SK-N-SH treated with all-trans-retinoic acid at 6 μM for 48 hours (cell line): ENCODE results near the gene TSPAN9.

Experiments
- ATAC-seq: fragments of 200-7000 bp; cut with Tn5 transposase; 3 replicates; pipeline ENCODE4 v1.9.1; 2020; ENCODE audit warnings: mild to moderate bottlenecking, moderate library complexity
- ARNTL ChIP-seq: fragments of 450-650 bp; formaldehyde crosslinking; IDR thresholded peaks from 2 replicates; pipeline ENCODE4 v1.5.0; 2020; ENCODE audit warnings: low read depth, mild to moderate bottlenecking, moderate library complexity, borderline replicate concordance
- BACH2 ChIP-seq: fragments of 250-450 bp; sonication (Bioruptor Pico); IDR thresholded peaks from 2 replicates; pipeline ENCODE4 v1.9.0; 2021; ENCODE audit warnings: mild to moderate bottlenecking, borderline replicate concordance
- CSDC2 ChIP-seq: fragments of 250-450 bp; sonication (Bioruptor Pico); IDR thresholded peaks from 2 replicates; pipeline ENCODE4 v1.5.0; 2020; ENCODE audit warnings: mild to moderate bottlenecking, moderate library complexity
- ESRRG ChIP-seq: fragments of 250-450 bp; sonication (Bioruptor Pico); IDR thresholded peaks from 2 replicates; pipeline ENCODE4 v1.6.1; 2021; ENCODE audit warnings: mild to moderate bottlenecking
- GLIS3 ChIP-seq: fragments of 250-450 bp; sonication (Bioruptor Pico); IDR thresholded peaks from 2 replicates; pipeline ENCODE4 v1.5.0; 2020; ENCODE audit warnings: mild to moderate bottlenecking, moderate library complexity
- ISL1 ChIP-seq: fragments of 250-450 bp; sonication (Bioruptor Pico); IDR thresholded peaks from 2 replicates; pipeline ENCODE4 v2.1.2; 2022; ENCODE audit warnings: mild to moderate bottlenecking, moderate library complexity
- OSR1 ChIP-seq: fragments of 250-450 bp; sonication (Bioruptor Pico); IDR thresholded peaks from 2 replicates; pipeline ENCODE4 v1.8.0; 2022; ENCODE audit warnings: moderate library complexity, mild to moderate bottlenecking, inconsistent platforms
- PATZ1 ChIP-seq: fragments of 250-450 bp; sonication (Bioruptor Pico); IDR thresholded peaks from 2 replicates; pipeline ENCODE4 v1.8.0; 2020; ENCODE audit warnings: mild to moderate bottlenecking, moderate library complexity, borderline replicate concordance
- RARB ChIP-seq: fragments of 250-450 bp; sonication (Bioruptor Pico); IDR thresholded peaks from 2 replicates; pipeline ENCODE4 v1.8.0; 2021; ENCODE audit warnings: mild to moderate bottlenecking, moderate library complexity
- TCF4 ChIP-seq: fragments of 250-450 bp; sonication (Bioruptor Pico); IDR thresholded peaks from 2 replicates; pipeline ENCODE4 v1.8.0; 2021; ENCODE audit warnings: mild to moderate bottlenecking, moderate library complexity, borderline replicate concordance
- TOX ChIP-seq: fragments of 250-450 bp; sonication (Bioruptor Pico); IDR thresholded peaks from 2 replicates; pipeline ENCODE4 v1.8.0; 2021; ENCODE audit warnings: mild to moderate bottlenecking, moderate library complexity, borderline replicate concordance
- ZC3H10 ChIP-seq: fragments of 250-450 bp; sonication (Bioruptor Pico); IDR thresholded peaks from 2 replicates; pipeline ENCODE4 v1.5.1; 2021; ENCODE audit warnings: mild to moderate bottlenecking, moderate library complexity
- ZFP3 ChIP-seq: fragments of 250-450 bp; sonication (Bioruptor Pico); IDR thresholded peaks from 2 replicates; pipeline ENCODE4 v1.5.0; 2020; ENCODE audit warnings: mild to moderate bottlenecking, moderate library complexity
- ZFP30 ChIP-seq: fragments of 450-650 bp; formaldehyde crosslinking; IDR thresholded peaks from 2 replicates; pipeline ENCODE4 v1.5.0; 2022; ENCODE audit warnings: mild to moderate bottlenecking, moderate library complexity
- ZNF565 ChIP-seq: fragments of 450-650 bp; formaldehyde crosslinking; conservative IDR thresholded peaks from 2 replicates; pipeline ENCODE4 v1.5.0; 2020; ENCODE audit warnings: low read depth, mild to moderate bottlenecking, moderate library complexity
- ZNF70 ChIP-seq: fragments of 450-650 bp; formaldehyde crosslinking; IDR thresholded peaks from 2 replicates; pipeline ENCODE4 v1.5.0; 2020; ENCODE audit warnings: mild to moderate bottlenecking, moderate library complexity
- ZNF8 ChIP-seq: fragments of 450-650 bp; formaldehyde crosslinking; IDR thresholded peaks from 2 replicates; pipeline ENCODE4 v1.5.0; 2020; ENCODE audit warnings: mild to moderate bottlenecking, moderate library complexity
- TF ChIP-seq, protein P1 (sequence below): fragments of 250-450 bp; sonication (Bioruptor Pico); IDR thresholded peaks from 2 replicates; pipeline ENCODE4 v1.8.0; 2021; ENCODE audit warnings: low read depth, mild to moderate bottlenecking, moderate library complexity, borderline replicate concordance
- TF ChIP-seq, protein P2 (sequence below): fragments of 250-450 bp; sonication (Bioruptor Pico); IDR thresholded peaks from 2 replicates; pipeline ENCODE4 v1.5.0; 2020; ENCODE audit warnings: mild to moderate bottlenecking, moderate library complexity
- TF ChIP-seq, protein P3 (sequence below): fragments of 250-450 bp; sonication (Bioruptor Pico); IDR thresholded peaks from 2 replicates; pipeline ENCODE4 v1.5.1; 2021; ENCODE audit warnings: mild to moderate bottlenecking, moderate library complexity

TSPAN9 gene

DNA sequence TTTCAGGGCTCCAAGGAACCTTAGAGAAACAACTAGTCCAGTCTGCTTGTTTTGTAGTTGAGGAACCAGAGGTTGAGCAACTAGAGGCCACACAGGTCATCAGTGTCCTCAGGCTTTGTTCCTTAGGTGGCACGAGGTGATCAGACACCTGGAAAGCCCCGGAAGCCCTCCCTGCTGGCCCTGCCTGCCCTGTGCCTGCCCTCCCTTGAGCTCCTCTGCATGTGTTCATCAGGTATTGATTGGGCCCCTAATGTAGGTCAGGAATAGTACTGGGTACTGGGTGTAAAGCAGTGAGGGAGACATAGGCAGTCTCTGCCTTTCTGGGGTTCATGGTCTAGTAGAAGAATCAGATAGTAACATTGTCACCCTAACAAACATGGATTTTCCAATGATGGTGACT, 114.3 kb downstream of the TSPAN9 start (continued):
- TF ChIP-seq, protein P1, sequence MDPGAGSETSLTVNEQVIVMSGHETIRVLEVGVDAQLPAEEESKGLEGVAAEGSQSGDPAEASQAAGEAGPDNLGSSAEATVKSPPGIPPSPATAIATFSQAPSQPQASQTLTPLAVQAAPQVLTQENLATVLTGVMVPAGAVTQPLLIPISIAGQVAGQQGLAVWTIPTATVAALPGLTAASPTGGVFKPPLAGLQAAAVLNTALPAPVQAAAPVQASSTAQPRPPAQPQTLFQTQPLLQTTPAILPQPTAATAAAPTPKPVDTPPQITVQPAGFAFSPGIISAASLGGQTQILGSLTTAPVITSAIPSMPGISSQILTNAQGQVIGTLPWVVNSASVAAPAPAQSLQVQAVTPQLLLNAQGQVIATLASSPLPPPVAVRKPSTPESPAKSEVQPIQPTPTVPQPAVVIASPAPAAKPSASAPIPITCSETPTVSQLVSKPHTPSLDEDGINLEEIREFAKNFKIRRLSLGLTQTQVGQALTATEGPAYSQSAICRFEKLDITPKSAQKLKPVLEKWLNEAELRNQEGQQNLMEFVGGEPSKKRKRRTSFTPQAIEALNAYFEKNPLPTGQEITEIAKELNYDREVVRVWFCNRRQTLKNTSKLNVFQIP (CRISPR knock-in tag), result no peak

GRCh38 chr12:3192221-3192620, 115.0 kb downstream of the TSPAN9 start:
- ATAC-seq, result no peak
- TF ChIP-seq RARB (no peak), ZFP3 (CRISPR knock-in tag) (no peak), PATZ1 (CRISPR knock-in tag) (no peak), ZNF8 (no peak), ZNF70 (no peak), CSDC2 (CRISPR knock-in tag) (no peak), TCF4 (no peak), OSR1 (no peak), ZFP30 (no peak), ISL1 (CRISPR knock-in tag) (no peak), BACH2 (no peak), TOX (CRISPR knock-in tag) (no peak), GLIS3 (CRISPR knock-in tag) (no peak), ZC3H10 (no peak), ESRRG (CRISPR knock-in tag) (no peak), ARNTL (CRISPR knock-in tag) (no peak)
- TF ChIP-seq, protein P2, sequence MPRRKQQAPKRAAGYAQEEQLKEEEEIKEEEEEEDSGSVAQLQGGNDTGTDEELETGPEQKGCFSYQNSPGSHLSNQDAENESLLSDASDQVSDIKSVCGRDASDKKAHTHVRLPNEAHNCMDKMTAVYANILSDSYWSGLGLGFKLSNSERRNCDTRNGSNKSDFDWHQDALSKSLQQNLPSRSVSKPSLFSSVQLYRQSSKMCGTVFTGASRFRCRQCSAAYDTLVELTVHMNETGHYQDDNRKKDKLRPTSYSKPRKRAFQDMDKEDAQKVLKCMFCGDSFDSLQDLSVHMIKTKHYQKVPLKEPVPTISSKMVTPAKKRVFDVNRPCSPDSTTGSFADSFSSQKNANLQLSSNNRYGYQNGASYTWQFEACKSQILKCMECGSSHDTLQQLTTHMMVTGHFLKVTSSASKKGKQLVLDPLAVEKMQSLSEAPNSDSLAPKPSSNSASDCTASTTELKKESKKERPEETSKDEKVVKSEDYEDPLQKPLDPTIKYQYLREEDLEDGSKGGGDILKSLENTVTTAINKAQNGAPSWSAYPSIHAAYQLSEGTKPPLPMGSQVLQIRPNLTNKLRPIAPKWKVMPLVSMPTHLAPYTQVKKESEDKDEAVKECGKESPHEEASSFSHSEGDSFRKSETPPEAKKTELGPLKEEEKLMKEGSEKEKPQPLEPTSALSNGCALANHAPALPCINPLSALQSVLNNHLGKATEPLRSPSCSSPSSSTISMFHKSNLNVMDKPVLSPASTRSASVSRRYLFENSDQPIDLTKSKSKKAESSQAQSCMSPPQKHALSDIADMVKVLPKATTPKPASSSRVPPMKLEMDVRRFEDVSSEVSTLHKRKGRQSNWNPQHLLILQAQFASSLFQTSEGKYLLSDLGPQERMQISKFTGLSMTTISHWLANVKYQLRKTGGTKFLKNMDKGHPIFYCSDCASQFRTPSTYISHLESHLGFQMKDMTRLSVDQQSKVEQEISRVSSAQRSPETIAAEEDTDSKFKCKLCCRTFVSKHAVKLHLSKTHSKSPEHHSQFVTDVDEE, result no peak
- TF ChIP-seq, protein P3, sequence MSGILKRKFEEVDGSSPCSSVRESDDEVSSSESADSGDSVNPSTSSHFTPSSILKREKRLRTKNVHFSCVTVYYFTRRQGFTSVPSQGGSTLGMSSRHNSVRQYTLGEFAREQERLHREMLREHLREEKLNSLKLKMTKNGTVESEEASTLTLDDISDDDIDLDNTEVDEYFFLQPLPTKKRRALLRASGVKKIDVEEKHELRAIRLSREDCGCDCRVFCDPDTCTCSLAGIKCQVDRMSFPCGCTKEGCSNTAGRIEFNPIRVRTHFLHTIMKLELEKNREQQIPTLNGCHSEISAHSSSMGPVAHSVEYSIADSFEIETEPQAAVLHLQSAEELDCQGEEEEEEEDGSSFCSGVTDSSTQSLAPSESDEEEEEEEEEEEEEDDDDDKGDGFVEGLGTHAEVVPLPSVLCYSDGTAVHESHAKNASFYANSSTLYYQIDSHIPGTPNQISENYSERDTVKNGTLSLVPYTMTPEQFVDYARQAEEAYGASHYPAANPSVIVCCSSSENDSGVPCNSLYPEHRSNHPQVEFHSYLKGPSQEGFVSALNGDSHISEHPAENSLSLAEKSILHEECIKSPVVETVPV (CRISPR knock-in tag), result no peak

DNA sequence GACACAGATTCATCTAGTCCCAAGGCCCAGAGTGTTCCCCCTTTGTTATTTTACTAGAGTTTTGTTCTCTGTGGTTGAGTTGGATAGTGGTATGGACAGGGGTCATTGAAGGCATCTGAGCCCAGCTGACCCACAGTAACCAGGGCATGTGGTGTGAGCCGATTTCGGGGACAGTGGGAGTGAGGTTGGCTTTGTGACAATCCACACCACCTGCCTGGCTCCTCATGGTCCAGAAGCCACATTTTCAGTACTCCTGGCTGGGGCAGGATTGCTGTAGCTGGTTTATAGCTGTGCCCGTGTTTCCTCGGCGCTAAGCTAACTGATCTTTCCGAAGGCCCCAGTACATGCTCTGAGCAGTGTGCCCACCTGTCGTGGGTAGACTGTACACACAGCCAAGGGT, 116.0 kb downstream of the TSPAN9 start:
- no peak for TF ChIP-seq TCF4
- TF ChIP-seq PATZ1 (CRISPR knock-in tag), result no peak
- no peak for TF ChIP-seq ZC3H10
- no peak for TF ChIP-seq RARB
- TF ChIP-seq, protein P1 (CRISPR knock-in tag), result no peak
- no peak for TF ChIP-seq CSDC2 (CRISPR knock-in tag)
- no peak for TF ChIP-seq ZNF565 (CRISPR knock-in tag)
- TF ChIP-seq ZFP3 (CRISPR knock-in tag), result no peak
- TF ChIP-seq ESRRG (CRISPR knock-in tag), result no peak
- no peak for TF ChIP-seq TOX (CRISPR knock-in tag)
- TF ChIP-seq GLIS3 (CRISPR knock-in tag), result no peak
- TF ChIP-seq, all 23 proteins: peak for 0
- no peak for ATAC-seq
